Tibial artery (tissue), 4 donors: ENCODE results near the gene PALD1.

Source experiments
- DNase-seq, 2 donors: peaks; one replicate each; pipeline ENCODE4 v3.0.0-alpha.2; 2019
- H3K27ac ChIP-seq, 2 donors: fragments of 200-600 bp; sonication (generic) in 1 of 2; 1 replicate in 1 of 2; 2 replicates in 1 of 2; pipeline ENCODE4 v1.5.1; 2018 to 2019; ENCODE audit warnings: mild to moderate bottlenecking in 1 of 2
- H3K27me3 ChIP-seq, 2 donors: fragments of 200-600 bp; sonication (generic) in 1 of 2; one replicate each; pipeline versions ENCODE4 v1.5.1 to v1.6.0; 2016 to 2019
- H3K36me3 ChIP-seq, 3 donors: fragments of 200-600 bp; sonication (generic) in 2 of 3; one replicate each; pipeline ENCODE4 v1.5.1; 2016 to 2019; ENCODE audit warnings: mild to moderate bottlenecking in 2 of 3
- H3K4me1 ChIP-seq, 4 donors: fragments of 200-600 bp; sonication (generic) in 2 of 4; 1 replicate in 3 of 4; 2 replicates in 1 of 4; pipeline ENCODE4 v1.5.1; 2016 to 2019
- H3K4me3 ChIP-seq, 2 donors: fragments of 200-600 bp; sonication (generic) in 1 of 2; 1 replicate in 1 of 2; 2 replicates in 1 of 2; pipeline ENCODE4 v1.5.1; 2018 to 2019; ENCODE audit warnings: mild to moderate bottlenecking in 2 of 2
- H3K9me3 ChIP-seq, 3 donors: fragments of 200-600 bp; sonication (generic) in 1 of 3; one replicate each; pipeline ENCODE4 v1.5.1; 2016 to 2019
- CTCF ChIP-seq, 2 experiments: fragments of 200-600 bp in 1 of 2; fragments of 450-650 bp in 1 of 2; IDR thresholded peaks; one replicate each; pipeline ENCODE4 v1.5.1; 2017 to 2019; ENCODE audit warnings: antibody characterized with exemption in 2 of 2, mild to moderate bottlenecking in 1 of 2, moderate library complexity in 1 of 2
- intact Hi-C: fragments of 100-400 bp; cut with DNase I; formaldehyde crosslinking; loops from one replicate; pipeline ENCODE4 v1.15.0; 2023; ENCODE audit warnings: low total_unique reads

Gene PALD1

GRCh38 chr10:70495691-70496261, 17.2 kb downstream of the PALD1 start:
- Histone ChIP-seq H3K4me1 (peaks cover 0 to 20% (median 12%) of the 10 kb centered on the region in 4 donors), H3K27ac (no peak overlapping the region), H3K27me3 (no peaks in the 10 kb centered on the region), H3K4me3 (no peak overlapping the region), H3K9me3 (no peaks in the 10 kb centered on the region), H3K36me3 (no peaks in the 10 kb centered on the region)
- intact Hi-C loops, result no loop called here
- DNase-seq, result no peak
- TF ChIP-seq CTCF (IDR thresholded peaks at IDR 0.05), result no peak

GRCh38 chr10:70496341-70497119, 18.0 kb downstream of the PALD1 start:
- no peak for TF ChIP-seq CTCF (IDR thresholded peaks at IDR 0.05)
- H3K36me3 ChIP-seq, result no peaks in the 10 kb centered on the region
- DNase-seq, result no peak
- H3K4me3 ChIP-seq, result no peak overlapping the region
- H3K4me1 ChIP-seq, result peaks cover 0 to 20% (median 12%) of the 10 kb centered on the region in 4 donors
- intact Hi-C loops, result no loop called here
- H3K9me3 ChIP-seq, result no peaks in the 10 kb centered on the region
- no peaks in the 10 kb centered on the region for H3K27me3 ChIP-seq
- H3K27ac ChIP-seq, result no peak overlapping the region

GRCh38 chr10:70497120-70497545, 18.6 kb downstream of the PALD1 start:
- Histone ChIP-seq H3K4me1 (peaks cover 0 to 20% (median 12%) of the 10 kb centered on the region in 4 donors), H3K27me3 (no peaks in the 10 kb centered on the region), H3K4me3 (no peak overlapping the region), H3K9me3 (no peaks in the 10 kb centered on the region), H3K27ac (no peak overlapping the region), H3K36me3 (no peaks in the 10 kb centered on the region)
- intact Hi-C loops, result no loop called here
- TF ChIP-seq CTCF (IDR thresholded peaks at IDR 0.05), result no peak
- no peak for DNase-seq

GRCh38 chr10:70498970-70499835, 20.6 kb downstream of the PALD1 start:
- Histone ChIP-seq H3K27me3 (no peaks in the 10 kb centered on the region), H3K4me1 (peaks cover 0 to 20% (median 12%) of the 10 kb centered on the region in 4 donors), H3K27ac (peak overlapping the region; percentile 50 to 51), H3K36me3 (no peaks in the 10 kb centered on the region), H3K4me3 (no peak overlapping the region), H3K9me3 (no peaks in the 10 kb centered on the region)
- DNase-seq, result no peak
- intact Hi-C loops, result no loop called here
- TF ChIP-seq CTCF (IDR thresholded peaks at IDR 0.05), result no peak

- Histone ChIP-seq H3K4me3 (no peak overlapping the region), H3K27ac (peak overlapping the region; percentile 50 to 51), H3K4me1 (peaks cover 0 to 20% (median 12%) of the 10 kb centered on the region in 4 donors), H3K9me3 (no peaks in the 10 kb centered on the region), H3K27me3 (no peaks in the 10 kb centered on the region), H3K36me3 (no peaks in the 10 kb centered on the region)
- intact Hi-C loops, result no loop called here
- DNase-seq, result no peak
- no peak for TF ChIP-seq CTCF (IDR thresholded peaks at IDR 0.05)
Measured at GRCh38 chr10:70499836-70500167, 21.2 kb downstream of the PALD1 start.
